ENCODE data around the gene GPR171. TPM values are rescaled to one million over a fixed set of nuclear protein-coding genes. Genes with fewer than 3 reads are reported as not detected.
A peak's percentile ranks its signal among the peaks of the same experiment; 100 is the strongest.

The GPR171 gene
- polyA plus RNA-seq, 3 donors: 0.20 TPM; not detected in 2

- Histone ChIP-seq H3K4me3 (replicated peaks in 1 of 3; ENCODE audit: low read depth in 2 of 3, low read length in 3 of 3) (no peak overlapping the region), H3K79me2 (ENCODE audit: insufficient read depth, low read length) (no peaks in the 10 kb centered on the region), H4K20me1 (ENCODE audit: insufficient read depth, low read length) (no peaks in the 10 kb centered on the region), H3K27ac (ENCODE audit: low read depth in 1 of 2, low read length in 2 of 2) (no peak overlapping the region), H3K4me2 (replicated peaks; ENCODE audit: extremely low read depth, low read length, poor library complexity, severe bottlenecking) (no peak overlapping the region), H3K4me1 (ENCODE audit: control insufficient read depth in 1 of 2, insufficient read depth in 2 of 2, low read length in 2 of 2) (peaks cover 0 to 5% of the 10 kb centered on the region in 2 donors), H3K36me3 (replicated peaks in 1 of 2; ENCODE audit: control insufficient read depth in 1 of 2, insufficient read depth in 2 of 2, low read length in 2 of 2) (no peaks in the 10 kb centered on the region), H3K9me3 (replicated peaks in 1 of 2; ENCODE audit: control insufficient read depth in 1 of 2, insufficient read depth in 1 of 2, low read length in 2 of 2) (no peaks in the 10 kb centered on the region), H3K9ac (ENCODE audit: insufficient read depth, low read length, poor library complexity, severe bottlenecking) (no peak overlapping the region), H2AFZ (ENCODE audit: insufficient read depth, low read depth, low read length, poor library complexity, severe bottlenecking) (no peak overlapping the region), H3K27me3 (ENCODE audit: control insufficient read depth in 2 of 2, insufficient read depth in 2 of 2, low read length in 2 of 2) (no peaks in the 10 kb centered on the region)
- no peaks in the 10 kb centered on the region for H3K9me3 Mint-ChIP-seq
- 100% methylated on average over 3 of the region's 10 CpGs for WGBS (ENCODE audit: insufficient coverage)
- intact Hi-C loops (cut with micrococcal nuclease): no loop called here
- H3K4me3 Mint-ChIP-seq: no peak overlapping the region
- H3K4me1 Mint-ChIP-seq: peaks cover 10% of the 10 kb centered on the region
- H3K36me3 Mint-ChIP-seq: no peaks in the 10 kb centered on the region
- peaks cover 0 to 2% (median 0%) of the 10 kb centered on the region in 3 donors for H3K27me3 Mint-ChIP-seq (ENCODE audit: low read depth in 3 of 3)
- DNase-seq: no peak
- TF ChIP-seq CTCF (IDR thresholded peaks at IDR 0.05): no peak
- no peak overlapping the region for H3K27ac Mint-ChIP-seq
Measured at GRCh38 chr3:151159806-151160205, 43.2 kb downstream of the GPR171 start.

- Mint-ChIP-seq H3K27me3 (ENCODE audit: low read depth in 3 of 3) (peaks cover 0 to 2% (median 0%) of the 10 kb centered on the region in 3 donors), H3K27ac (no peak overlapping the region), H3K4me1 (peaks cover 8% of the 10 kb centered on the region), H3K4me3 (no peak overlapping the region), H3K36me3 (no peaks in the 10 kb centered on the region), H3K9me3 (no peaks in the 10 kb centered on the region)
- Histone ChIP-seq H3K36me3 (replicated peaks in 1 of 2; ENCODE audit: control insufficient read depth in 1 of 2, insufficient read depth in 2 of 2, low read length in 2 of 2) (no peaks in the 10 kb centered on the region), H3K27me3 (ENCODE audit: control insufficient read depth in 2 of 2, insufficient read depth in 2 of 2, low read length in 2 of 2) (no peaks in the 10 kb centered on the region), H4K20me1 (ENCODE audit: insufficient read depth, low read length) (no peaks in the 10 kb centered on the region), H3K9me3 (replicated peaks in 1 of 2; ENCODE audit: control insufficient read depth in 1 of 2, insufficient read depth in 1 of 2, low read length in 2 of 2) (no peaks in the 10 kb centered on the region), H3K27ac (ENCODE audit: low read depth in 1 of 2, low read length in 2 of 2) (no peak overlapping the region), H3K4me3 (replicated peaks in 1 of 3; ENCODE audit: low read depth in 2 of 3, low read length in 3 of 3) (no peak overlapping the region), H2AFZ (ENCODE audit: insufficient read depth, low read depth, low read length, poor library complexity, severe bottlenecking) (no peak overlapping the region), H3K4me1 (ENCODE audit: control insufficient read depth in 1 of 2, insufficient read depth in 2 of 2, low read length in 2 of 2) (peaks cover 0 to 5% of the 10 kb centered on the region in 2 donors), H3K9ac (ENCODE audit: insufficient read depth, low read length, poor library complexity, severe bottlenecking) (no peak overlapping the region), H3K4me2 (replicated peaks; ENCODE audit: extremely low read depth, low read length, poor library complexity, severe bottlenecking) (no peak overlapping the region), H3K79me2 (ENCODE audit: insufficient read depth, low read length) (no peaks in the 10 kb centered on the region)
- intact Hi-C loops (cut with micrococcal nuclease): no loop called here
- peak; percentile 37 to 64 (median 59) for DNase-seq
- no CpG with 5 or more reads among the region's 3 CpGs for WGBS (ENCODE audit: insufficient coverage)
- peak; percentile 86 for TF ChIP-seq CTCF (IDR thresholded peaks at IDR 0.05)
Measured at GRCh38 chr3:151156618-151157216, 46.3 kb downstream of the GPR171 start.
